WTC11 (cell line): Measurements from ENCODE around the gene IL6R. TPM values are rescaled to one million over a fixed set of nuclear protein-coding genes. Genes with fewer than 3 reads are reported as not detected.

ENCODE experiments used
- ATAC-seq: fragments of 200-7000 bp; cut with Tn5 transposase; 2 replicates; pipeline ENCODE4 v1.10.0; 2021; ENCODE audit warnings: mild to moderate bottlenecking, moderate library complexity
- CTCF ChIA-PET: fragments of 300-600 bp; sonication (Branson Sonifier 250); formaldehyde crosslinking; loops from one replicate; lab custom pipeline; 2021; ENCODE audit warnings: antibody characterized with exemption; lab: Charles Lee
- POLR2A ChIA-PET: fragments of 350-600 bp; sonication (Branson Sonifier 250); formaldehyde crosslinking; loops from one replicate; lab custom pipeline; 2021; ENCODE audit warnings: antibody characterized with exemption; lab: Charles Lee
- DNase-seq: peaks from one replicate; pipeline ENCODE4 v3.0.0; 2021; ENCODE audit warnings: low spot score
- H3K27ac Mint-ChIP-seq: 2 replicates; pipeline ENCODE4 v1.8.0; 2021; ENCODE audit warnings: mixed read lengths
- H3K27me3 Mint-ChIP-seq: 2 replicates; pipeline ENCODE4 v1.8.0; 2021; ENCODE audit warnings: low read depth, mild to moderate bottlenecking, moderate library complexity, mixed read lengths
- H3K36me3 Mint-ChIP-seq: 2 replicates; pipeline ENCODE4 v1.8.0; 2021; ENCODE audit warnings: mixed read lengths
- H3K4me1 Mint-ChIP-seq: 2 replicates; pipeline ENCODE4 v1.8.0; 2022; ENCODE audit warnings: mixed read lengths
- H3K4me3 Mint-ChIP-seq: 2 replicates; pipeline ENCODE4 v1.8.0; 2021; ENCODE audit warnings: mild to moderate bottlenecking, moderate library complexity, mixed read lengths
- H3K9me3 Mint-ChIP-seq: 2 replicates; pipeline ENCODE4 v1.8.0; 2021; ENCODE audit warnings: mixed read lengths
- ARID4B ChIP-seq: sonication (generic); formaldehyde crosslinking; IDR thresholded peaks from 2 replicates; pipeline ENCODE4 v1.8.0; 2023; ENCODE audit warnings: missing genetic modification reagents, mild to moderate bottlenecking, borderline replicate concordance
- E2F5 ChIP-seq: sonication (generic); formaldehyde crosslinking; IDR thresholded peaks from 2 replicates; pipeline ENCODE4 v1.8.1; 2022; ENCODE audit warnings: mild to moderate bottlenecking, moderate library complexity, missing genetic modification reagents
- GRHL2 ChIP-seq: fragments of 250-450 bp; sonication (Bioruptor Pico); IDR thresholded peaks from 2 replicates; pipeline ENCODE4 v1.8.0; 2022; ENCODE audit warnings: mild to moderate bottlenecking, moderate library complexity; ENCODE audit not compliant: insufficient replicate concordance, severe bottlenecking
- NFYB ChIP-seq: sonication (generic); formaldehyde crosslinking; conservative IDR thresholded peaks from 2 replicates; pipeline ENCODE4 v1.8.0; 2022; ENCODE audit warnings: low read depth, missing genetic modification reagents
- NR1H2 ChIP-seq: sonication (generic); formaldehyde crosslinking; IDR thresholded peaks from 2 replicates; pipeline ENCODE4 v1.9.0; 2021; ENCODE audit warnings: mild to moderate bottlenecking, moderate library complexity, missing genetic modification reagents
- TCF7 ChIP-seq: sonication (generic); formaldehyde crosslinking; IDR thresholded peaks from 2 replicates; pipeline ENCODE4 v1.8.0; 2022; ENCODE audit warnings: mild to moderate bottlenecking, low read depth, missing genetic modification reagents, moderate library complexity
- USF1 ChIP-seq: sonication (generic); formaldehyde crosslinking; IDR thresholded peaks from 2 replicates; pipeline ENCODE4 v1.8.0; 2022; ENCODE audit warnings: mild to moderate bottlenecking, missing genetic modification reagents
- ZBTB43 ChIP-seq: sonication (generic); formaldehyde crosslinking; IDR thresholded peaks from 2 replicates; pipeline ENCODE4 v1.8.1; 2023; ENCODE audit warnings: mild to moderate bottlenecking, missing genetic modification reagents
- ZNF121 ChIP-seq: sonication (generic); formaldehyde crosslinking; IDR thresholded peaks from 2 replicates; pipeline ENCODE4 v1.8.0; 2023; ENCODE audit warnings: missing genetic modification reagents
- ZNF317 ChIP-seq: sonication (generic); formaldehyde crosslinking; IDR thresholded peaks from 2 replicates; pipeline ENCODE4 v1.8.1; 2023; ENCODE audit warnings: low read depth, mild to moderate bottlenecking, moderate library complexity, missing genetic modification reagents, borderline replicate concordance
- total RNA-seq: library from RNA; stranded (reverse); gene quantifications from 3 replicates; pipeline ENCODE4 v1.2.3, GENCODE V29; 2021
- TF ChIP-seq, protein P1 (sequence below): fragments of 250-450 bp; sonication (Bioruptor Pico); IDR thresholded peaks from 2 replicates; pipeline ENCODE4 v1.9.0; 2021; ENCODE audit warnings: mild to moderate bottlenecking, borderline replicate concordance
- TF ChIP-seq, protein P2 (sequence below): sonication (generic); formaldehyde crosslinking; IDR thresholded peaks from 2 replicates; pipeline ENCODE4 v1.8.1; 2023; ENCODE audit warnings: mild to moderate bottlenecking, missing genetic modification reagents, borderline replicate concordance
- TF ChIP-seq, protein P3 (sequence below): fragments of 250-450 bp; sonication (Bioruptor Pico); IDR thresholded peaks from 2 replicates; pipeline ENCODE4 v1.9.0; 2021; ENCODE audit warnings: mild to moderate bottlenecking

Gene IL6R
- total RNA-seq, 1 experiment from 2014 or later, result 7.0 TPM

GRCh38 chr1:154471304-154471703 lies 66.2 kb downstream of the IL6R start (continued):
- TF ChIP-seq, protein P1, sequence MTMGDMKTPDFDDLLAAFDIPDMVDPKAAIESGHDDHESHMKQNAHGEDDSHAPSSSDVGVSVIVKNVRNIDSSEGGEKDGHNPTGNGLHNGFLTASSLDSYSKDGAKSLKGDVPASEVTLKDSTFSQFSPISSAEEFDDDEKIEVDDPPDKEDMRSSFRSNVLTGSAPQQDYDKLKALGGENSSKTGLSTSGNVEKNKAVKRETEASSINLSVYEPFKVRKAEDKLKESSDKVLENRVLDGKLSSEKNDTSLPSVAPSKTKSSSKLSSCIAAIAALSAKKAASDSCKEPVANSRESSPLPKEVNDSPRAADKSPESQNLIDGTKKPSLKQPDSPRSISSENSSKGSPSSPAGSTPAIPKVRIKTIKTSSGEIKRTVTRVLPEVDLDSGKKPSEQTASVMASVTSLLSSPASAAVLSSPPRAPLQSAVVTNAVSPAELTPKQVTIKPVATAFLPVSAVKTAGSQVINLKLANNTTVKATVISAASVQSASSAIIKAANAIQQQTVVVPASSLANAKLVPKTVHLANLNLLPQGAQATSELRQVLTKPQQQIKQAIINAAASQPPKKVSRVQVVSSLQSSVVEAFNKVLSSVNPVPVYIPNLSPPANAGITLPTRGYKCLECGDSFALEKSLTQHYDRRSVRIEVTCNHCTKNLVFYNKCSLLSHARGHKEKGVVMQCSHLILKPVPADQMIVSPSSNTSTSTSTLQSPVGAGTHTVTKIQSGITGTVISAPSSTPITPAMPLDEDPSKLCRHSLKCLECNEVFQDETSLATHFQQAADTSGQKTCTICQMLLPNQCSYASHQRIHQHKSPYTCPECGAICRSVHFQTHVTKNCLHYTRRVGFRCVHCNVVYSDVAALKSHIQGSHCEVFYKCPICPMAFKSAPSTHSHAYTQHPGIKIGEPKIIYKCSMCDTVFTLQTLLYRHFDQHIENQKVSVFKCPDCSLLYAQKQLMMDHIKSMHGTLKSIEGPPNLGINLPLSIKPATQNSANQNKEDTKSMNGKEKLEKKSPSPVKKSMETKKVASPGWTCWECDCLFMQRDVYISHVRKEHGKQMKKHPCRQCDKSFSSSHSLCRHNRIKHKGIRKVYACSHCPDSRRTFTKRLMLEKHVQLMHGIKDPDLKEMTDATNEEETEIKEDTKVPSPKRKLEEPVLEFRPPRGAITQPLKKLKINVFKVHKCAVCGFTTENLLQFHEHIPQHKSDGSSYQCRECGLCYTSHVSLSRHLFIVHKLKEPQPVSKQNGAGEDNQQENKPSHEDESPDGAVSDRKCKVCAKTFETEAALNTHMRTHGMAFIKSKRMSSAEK (CRISPR knock-in tag), result no peak
- TF ChIP-seq ZBTB43 (no peak), E2F5 (no peak), ARID4B (CRISPR knock-in tag) (no peak)
- TF ChIP-seq, protein P2, sequence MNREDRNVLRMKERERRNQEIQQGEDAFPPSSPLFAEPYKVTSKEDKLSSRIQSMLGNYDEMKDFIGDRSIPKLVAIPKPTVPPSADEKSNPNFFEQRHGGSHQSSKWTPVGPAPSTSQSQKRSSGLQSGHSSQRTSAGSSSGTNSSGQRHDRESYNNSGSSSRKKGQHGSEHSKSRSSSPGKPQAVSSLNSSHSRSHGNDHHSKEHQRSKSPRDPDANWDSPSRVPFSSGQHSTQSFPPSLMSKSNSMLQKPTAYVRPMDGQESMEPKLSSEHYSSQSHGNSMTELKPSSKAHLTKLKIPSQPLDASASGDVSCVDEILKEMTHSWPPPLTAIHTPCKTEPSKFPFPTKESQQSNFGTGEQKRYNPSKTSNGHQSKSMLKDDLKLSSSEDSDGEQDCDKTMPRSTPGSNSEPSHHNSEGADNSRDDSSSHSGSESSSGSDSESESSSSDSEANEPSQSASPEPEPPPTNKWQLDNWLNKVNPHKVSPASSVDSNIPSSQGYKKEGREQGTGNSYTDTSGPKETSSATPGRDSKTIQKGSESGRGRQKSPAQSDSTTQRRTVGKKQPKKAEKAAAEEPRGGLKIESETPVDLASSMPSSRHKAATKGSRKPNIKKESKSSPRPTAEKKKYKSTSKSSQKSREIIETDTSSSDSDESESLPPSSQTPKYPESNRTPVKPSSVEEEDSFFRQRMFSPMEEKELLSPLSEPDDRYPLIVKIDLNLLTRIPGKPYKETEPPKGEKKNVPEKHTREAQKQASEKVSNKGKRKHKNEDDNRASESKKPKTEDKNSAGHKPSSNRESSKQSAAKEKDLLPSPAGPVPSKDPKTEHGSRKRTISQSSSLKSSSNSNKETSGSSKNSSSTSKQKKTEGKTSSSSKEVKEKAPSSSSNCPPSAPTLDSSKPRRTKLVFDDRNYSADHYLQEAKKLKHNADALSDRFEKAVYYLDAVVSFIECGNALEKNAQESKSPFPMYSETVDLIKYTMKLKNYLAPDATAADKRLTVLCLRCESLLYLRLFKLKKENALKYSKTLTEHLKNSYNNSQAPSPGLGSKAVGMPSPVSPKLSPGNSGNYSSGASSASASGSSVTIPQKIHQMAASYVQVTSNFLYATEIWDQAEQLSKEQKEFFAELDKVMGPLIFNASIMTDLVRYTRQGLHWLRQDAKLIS (CRISPR knock-in tag), result no peak
- TF ChIP-seq, all 79 proteins: peak for 0

DNA sequence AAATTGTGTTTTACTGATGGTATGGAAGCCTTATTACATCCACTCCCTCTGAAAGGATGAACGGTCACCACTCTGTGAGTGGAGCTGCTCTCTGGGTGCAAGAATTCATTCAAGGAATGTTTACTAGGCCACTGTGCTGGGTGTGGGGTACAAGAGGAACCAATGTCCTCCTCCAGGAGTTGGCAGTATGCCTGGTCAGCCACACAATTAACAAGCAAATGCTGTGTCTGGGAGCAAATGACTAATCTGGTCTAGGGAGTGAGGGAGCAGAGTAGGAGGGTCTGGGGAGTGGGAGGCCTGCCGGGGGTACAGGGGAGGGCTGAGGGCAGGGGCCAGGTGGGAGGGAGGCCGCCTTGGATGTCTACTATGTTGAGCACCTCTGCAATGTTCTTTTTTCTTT lies 69.7 kb downstream of the IL6R start:
- no peaks in the 10 kb centered on the region for H3K36me3 Mint-ChIP-seq
- H3K27ac Mint-ChIP-seq, result no peak overlapping the region
- no peak overlapping the region for H3K4me3 Mint-ChIP-seq
- no peak for DNase-seq
- H3K4me1 Mint-ChIP-seq, result peaks cover 15% of the 10 kb centered on the region
- ChIA-PET CTCF (no interaction called here), POLR2A (no interaction called here)
- H3K27me3 Mint-ChIP-seq, result no peaks in the 10 kb centered on the region
- ATAC-seq, result no peak
- H3K9me3 Mint-ChIP-seq, result no peaks in the 10 kb centered on the region
- TF ChIP-seq GRHL2 (CRISPR knock-in tag) (no peak), NR1H2 (no peak), USF1 (CRISPR knock-in tag) (no peak), NFYB (no peak), ZNF317 (CRISPR knock-in tag) (no peak), ARID4B (CRISPR knock-in tag) (no peak), ZNF121 (CRISPR knock-in tag) (no peak), TCF7 (CRISPR knock-in tag) (no peak)
- TF ChIP-seq, protein P3, sequence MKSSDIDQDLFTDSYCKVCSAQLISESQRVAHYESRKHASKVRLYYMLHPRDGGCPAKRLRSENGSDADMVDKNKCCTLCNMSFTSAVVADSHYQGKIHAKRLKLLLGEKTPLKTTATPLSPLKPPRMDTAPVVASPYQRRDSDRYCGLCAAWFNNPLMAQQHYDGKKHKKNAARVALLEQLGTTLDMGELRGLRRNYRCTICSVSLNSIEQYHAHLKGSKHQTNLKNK (CRISPR knock-in tag), result no peak
